H9 (cell line): Measurements from ENCODE around the gene EFNA3. TPM values are rescaled to one million over a fixed set of nuclear protein-coding genes. Genes with fewer than 3 reads are reported as not detected.

ENCODE experiments used
- DNase-seq: peaks from one replicate; pipeline ENCODE4 v3.0.0-alpha.2; 2017
- H2AFZ ChIP-seq: one replicate; pipeline ENCODE4 v1.6.1; 2013; ENCODE audit warnings: mild to moderate bottlenecking, low read length, control low read depth, moderate library complexity
- H2AK5ac ChIP-seq: 2 replicates; pipeline ENCODE4 v1.6.1; 2013; ENCODE audit warnings: low read length, control low read depth, mixed read lengths; ENCODE audit not compliant: insufficient read length
- H2BK120ac ChIP-seq: one replicate; pipeline ENCODE4 v1.6.1; 2013; ENCODE audit warnings: low read depth, mild to moderate bottlenecking, low read length, control low read depth, inconsistent platforms; ENCODE audit not compliant: poor library complexity, severe bottlenecking
- H2BK12ac ChIP-seq: 2 replicates; pipeline ENCODE4 v1.6.1; 2013; ENCODE audit warnings: low read length, control low read depth, mixed read lengths, low read depth; ENCODE audit not compliant: insufficient read length
- H2BK15ac ChIP-seq: 2 replicates; pipeline ENCODE4 v1.6.1; 2013; ENCODE audit warnings: low read depth, low read length, control low read depth
- H2BK20ac ChIP-seq: one replicate; pipeline ENCODE4 v1.6.1; 2013; ENCODE audit warnings: low read depth, mild to moderate bottlenecking, low read length, control low read depth, inconsistent platforms; ENCODE audit not compliant: poor library complexity, severe bottlenecking
- H2BK5ac ChIP-seq: 2 replicates; pipeline ENCODE4 v1.6.1; 2013; ENCODE audit warnings: low read length, control low read depth, mixed read lengths; ENCODE audit not compliant: insufficient read length
- H3K14ac ChIP-seq: 2 replicates; pipeline ENCODE4 v1.6.1; 2013; ENCODE audit warnings: low read length, control low read depth; ENCODE audit not compliant: insufficient read depth
- H3K18ac ChIP-seq: 2 replicates; pipeline ENCODE4 v1.6.1; 2013; ENCODE audit warnings: low read depth, mild to moderate bottlenecking, mixed read lengths, low read length, control low read depth; ENCODE audit not compliant: insufficient read length
- H3K23ac ChIP-seq: 2 replicates; pipeline ENCODE4 v1.6.1; 2013; ENCODE audit warnings: low read length, control low read depth, mixed read lengths, low read depth; ENCODE audit not compliant: insufficient read length
- H3K23me2 ChIP-seq: 2 replicates; pipeline ENCODE4 v1.6.1; 2013; ENCODE audit warnings: low read depth, mild to moderate bottlenecking, mixed read lengths, low read length, control low read depth; ENCODE audit not compliant: insufficient read length, poor library complexity, severe bottlenecking
- H3K27ac ChIP-seq: 2 replicates; pipeline ENCODE4 v1.5.1; 2013; ENCODE audit warnings: low read length, control low read depth, mixed read lengths, low read depth; ENCODE audit not compliant: insufficient read length
- H3K27me3 ChIP-seq: 2 replicates; pipeline ENCODE4 v1.6.1; 2013; ENCODE audit warnings: low read length, control low read depth, inconsistent platforms; ENCODE audit not compliant: insufficient read depth
- H3K4ac ChIP-seq: 2 replicates; pipeline ENCODE4 v1.6.1; 2013; ENCODE audit warnings: low read depth, mild to moderate bottlenecking, control low read depth, inconsistent platforms, low read length, moderate library complexity
- H3K4me1 ChIP-seq: 2 replicates; pipeline ENCODE4 v1.6.1; 2013; ENCODE audit warnings: low read length, control low read depth, inconsistent platforms; ENCODE audit not compliant: insufficient read depth
- H3K4me2 ChIP-seq: 2 replicates; pipeline ENCODE4 v1.6.1; 2013; ENCODE audit warnings: low read length, control low read depth, mixed read lengths; ENCODE audit not compliant: insufficient read length, insufficient read depth
- H3K56ac ChIP-seq: 2 replicates; pipeline ENCODE4 v1.6.1; 2013; ENCODE audit warnings: low read depth, mild to moderate bottlenecking, mixed read lengths, low read length, control low read depth; ENCODE audit not compliant: insufficient read length
- H3K79me1 ChIP-seq: 2 replicates; pipeline ENCODE4 v1.6.1; 2013; ENCODE audit warnings: low read depth, mild to moderate bottlenecking, moderate library complexity, low read length, control low read depth, inconsistent platforms; ENCODE audit not compliant: insufficient read depth, poor library complexity, severe bottlenecking
- H3K79me2 ChIP-seq: 2 replicates; pipeline ENCODE4 v1.6.1; 2013; ENCODE audit warnings: low read length, control low read depth, inconsistent platforms; ENCODE audit not compliant: insufficient read depth
- H3K9ac ChIP-seq: 2 replicates; pipeline ENCODE4 v1.6.1; 2013; ENCODE audit warnings: low read length, control low read depth, mixed read lengths; ENCODE audit not compliant: insufficient read length; ENCODE audit errors: extremely low read depth
- H3K9me3 ChIP-seq: one replicate; pipeline ENCODE4 v1.6.1; 2013; ENCODE audit warnings: low read depth, low read length, inconsistent platforms; ENCODE audit not compliant: control insufficient read depth
- H3T11ph ChIP-seq: one replicate; pipeline ENCODE4 v1.6.1; 2013; ENCODE audit warnings: mild to moderate bottlenecking, low read length, control low read depth, inconsistent platforms
- H4K20me1 ChIP-seq: one replicate; pipeline ENCODE4 v1.6.1; 2013; ENCODE audit not compliant: control insufficient read depth, insufficient read length, insufficient read depth
- H4K5ac ChIP-seq: 2 replicates; pipeline ENCODE4 v1.6.1; 2013; ENCODE audit warnings: low read depth, mild to moderate bottlenecking, mixed read lengths, low read length, control low read depth; ENCODE audit not compliant: insufficient read length
- H4K8ac ChIP-seq: replicated peaks from 2 replicates; pipeline ENCODE4 v1.6.1; 2013; ENCODE audit warnings: low read length, control low read depth, mixed read lengths, low read depth; ENCODE audit not compliant: insufficient read length
- H4K91ac ChIP-seq: 2 replicates; pipeline ENCODE4 v1.6.1; 2013; ENCODE audit warnings: low read depth, mild to moderate bottlenecking, moderate library complexity, mixed read lengths, low read length, control low read depth; ENCODE audit not compliant: insufficient read length
- H3K27ac Mint-ChIP-seq, 3 experiments: 2 replicates in 2 of 3; 3 replicates in 1 of 3; pipeline ENCODE4 v1.8.0; 2020 to 2021; ENCODE audit warnings: mixed read lengths in 3 of 3, mild to moderate bottlenecking in 1 of 3, moderate library complexity in 1 of 3
- H3K27me3 Mint-ChIP-seq: 2 replicates; pipeline ENCODE4 v1.8.0; 2021; ENCODE audit warnings: low read depth, mild to moderate bottlenecking, moderate library complexity, mixed read lengths
- H3K36me3 Mint-ChIP-seq, 3 experiments: 2 replicates in 2 of 3; 3 replicates in 1 of 3; pipeline ENCODE4 v1.8.0; 2020 to 2021; ENCODE audit warnings: low read depth in 3 of 3, mixed read lengths in 3 of 3; ENCODE audit not compliant: insufficient read depth in 1 of 3
- H3K4me1 Mint-ChIP-seq, 2 experiments: 2 replicates each; pipeline ENCODE4 v1.8.0; 2020; ENCODE audit warnings: mixed read lengths in 2 of 2
- H3K4me3 Mint-ChIP-seq, 2 experiments: 2 replicates in 1 of 2; 3 replicates in 1 of 2; pipeline ENCODE4 v1.8.0; 2020 to 2021; ENCODE audit warnings: mild to moderate bottlenecking in 2 of 2, mixed read lengths in 2 of 2, moderate library complexity in 1 of 2
- H3K9me3 Mint-ChIP-seq, 2 experiments: 2 replicates in 1 of 2; 3 replicates in 1 of 2; pipeline ENCODE4 v1.8.0; 2020; ENCODE audit warnings: mild to moderate bottlenecking in 2 of 2, mixed read lengths in 2 of 2, moderate library complexity in 1 of 2
- WGBS: extraction: QIAGEN DNeasy Blood & Tissue Kit; methylation state at CpG from one replicate; pipeline ENCODE4 v1.1.7; 2013; ENCODE audit warnings: missing lambda C conversion rate, low lambda C conversion rate, mixed read lengths; ENCODE audit not compliant: insufficient read length; ENCODE audit errors: extremely low coverage; 5-methylcytosine and 5-hydroxymethylcytosine counted together
- total RNA-seq: library from RNA; stranded (reverse); gene quantifications from 2 replicates; pipeline ENCODE4 v1.2.1, GENCODE V29; 2021
- TF ChIP-seq, protein P1 (sequence below): fragments of 200-600 bp; sonication (generic); conservative IDR thresholded peaks from 3 replicates; pipeline ENCODE4 v1.8.0; 2021; ENCODE audit warnings: antibody characterized with exemption, mild to moderate bottlenecking

EFNA3 gene
- total RNA-seq, 1 experiment from 2014 or later, result 3.9 TPM

- no CpG with 5 or more reads among the region's 20 CpGs for WGBS
- peaks cover 3 to 8% of the 10 kb centered on the region in 2 experiments; a peak in 2 of 4 replicates for H3K4me1 Mint-ChIP-seq
- H3K4me1 ChIP-seq, result no peaks in the 10 kb centered on the region
Observed at GRCh38 chr1:155034318-155035208, 44.1 kb upstream of the EFNA3 start.

More at GRCh38 chr1:155034318-155035208, 44.1 kb upstream of the EFNA3 start:
- Histone ChIP-seq H2BK12ac (no peak overlapping the region), H3K14ac (no peak overlapping the region), H3K79me1 (no peaks in the 10 kb centered on the region), H3K23me2 (no peaks in the 10 kb centered on the region), H3K27me3 (no peaks in the 10 kb centered on the region), H3K4ac (no peak overlapping the region), H3K18ac (no peak overlapping the region), H2BK120ac (no peak overlapping the region), H3K56ac (no peak overlapping the region), H2BK20ac (no peak overlapping the region), H4K91ac (no peak overlapping the region), H2AFZ (no peak overlapping the region), H2AK5ac (no peak overlapping the region), H3K9me3 (no peaks in the 10 kb centered on the region), H3K79me2 (no peaks in the 10 kb centered on the region), H3T11ph (no peak overlapping the region), H3K4me2 (no peak overlapping the region), H3K27ac (no peak overlapping the region), H4K5ac (no peak overlapping the region), H4K8ac (no peak overlapping the region), H3K23ac (no peak overlapping the region), H3K9ac (no peak overlapping the region), H4K20me1 (no peaks in the 10 kb centered on the region), H2BK15ac (no peak overlapping the region), H2BK5ac (no peak overlapping the region)
- no peak overlapping the region for H3K27ac Mint-ChIP-seq
- no peaks in the 10 kb centered on the region for H3K9me3 Mint-ChIP-seq
- no peak overlapping the region for H3K4me3 Mint-ChIP-seq
- H3K27me3 Mint-ChIP-seq, result peaks cover 46% of the 10 kb centered on the region
- H3K36me3 Mint-ChIP-seq, result no peaks in the 10 kb centered on the region
- no peak for DNase-seq
- TF ChIP-seq, protein P1, sequence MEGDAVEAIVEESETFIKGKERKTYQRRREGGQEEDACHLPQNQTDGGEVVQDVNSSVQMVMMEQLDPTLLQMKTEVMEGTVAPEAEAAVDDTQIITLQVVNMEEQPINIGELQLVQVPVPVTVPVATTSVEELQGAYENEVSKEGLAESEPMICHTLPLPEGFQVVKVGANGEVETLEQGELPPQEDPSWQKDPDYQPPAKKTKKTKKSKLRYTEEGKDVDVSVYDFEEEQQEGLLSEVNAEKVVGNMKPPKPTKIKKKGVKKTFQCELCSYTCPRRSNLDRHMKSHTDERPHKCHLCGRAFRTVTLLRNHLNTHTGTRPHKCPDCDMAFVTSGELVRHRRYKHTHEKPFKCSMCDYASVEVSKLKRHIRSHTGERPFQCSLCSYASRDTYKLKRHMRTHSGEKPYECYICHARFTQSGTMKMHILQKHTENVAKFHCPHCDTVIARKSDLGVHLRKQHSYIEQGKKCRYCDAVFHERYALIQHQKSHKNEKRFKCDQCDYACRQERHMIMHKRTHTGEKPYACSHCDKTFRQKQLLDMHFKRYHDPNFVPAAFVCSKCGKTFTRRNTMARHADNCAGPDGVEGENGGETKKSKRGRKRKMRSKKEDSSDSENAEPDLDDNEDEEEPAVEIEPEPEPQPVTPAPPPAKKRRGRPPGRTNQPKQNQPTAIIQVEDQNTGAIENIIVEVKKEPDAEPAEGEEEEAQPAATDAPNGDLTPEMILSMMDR, result no peak
